ENCODE data around the gene CORO6.

CORO6 gene

GRCh38 chr17:29617481-29618271 is 5.0 kb downstream of the CORO6 start:
- H3K4me3 ChIP-seq (ENCODE audit: low read length) = peak overlapping the region; percentile 34
- peaks cover 29% of the 10 kb centered on the region for H3K4me1 ChIP-seq (ENCODE audit: control insufficient read depth, low read depth, low read length)
- H3K9ac ChIP-seq (ENCODE audit: low read length) = no peak overlapping the region
- no peaks in the 10 kb centered on the region for H3K9me3 ChIP-seq (ENCODE audit: control insufficient read depth, low read depth, low read length)
- H3K27me3 ChIP-seq (ENCODE audit: control insufficient read depth, insufficient read depth, low read length) = peaks cover 90% of the 10 kb centered on the region
- no peaks in the 10 kb centered on the region for H3K36me3 ChIP-seq (ENCODE audit: control insufficient read depth, low read depth, low read length)
- H3K27ac ChIP-seq (ENCODE audit: low read length) = no peak overlapping the region

DNA sequence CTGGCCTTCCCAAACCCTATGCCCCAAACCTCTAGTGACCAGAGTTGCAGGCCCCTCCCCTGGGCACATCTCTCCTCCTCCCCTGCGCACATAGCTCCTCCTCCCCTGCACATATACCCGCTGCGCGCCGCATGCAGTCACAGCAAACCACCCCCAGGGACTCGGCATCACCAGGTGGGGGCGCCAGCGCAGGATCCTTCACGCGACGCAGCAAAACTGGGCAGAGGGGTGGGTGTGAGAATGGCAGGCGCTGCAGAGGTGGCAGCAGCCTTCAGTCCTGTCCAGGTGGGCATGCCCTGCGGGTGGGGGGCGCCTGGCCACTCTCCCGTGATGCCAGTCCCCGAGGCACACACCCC is 5.6 kb downstream of the CORO6 start:
- Histone ChIP-seq H3K4me1 (ENCODE audit: control insufficient read depth, low read depth, low read length) (peaks cover 29% of the 10 kb centered on the region), H3K4me3 (ENCODE audit: low read length) (peak overlapping the region; percentile 34), H3K27me3 (ENCODE audit: control insufficient read depth, insufficient read depth, low read length) (peaks cover 86% of the 10 kb centered on the region), H3K9ac (ENCODE audit: low read length) (no peak overlapping the region), H3K27ac (ENCODE audit: low read length) (no peak overlapping the region), H3K36me3 (ENCODE audit: control insufficient read depth, low read depth, low read length) (no peaks in the 10 kb centered on the region), H3K9me3 (ENCODE audit: control insufficient read depth, low read depth, low read length) (no peaks in the 10 kb centered on the region)

- no peaks in the 10 kb centered on the region for H3K36me3 ChIP-seq (ENCODE audit: control insufficient read depth, low read depth, low read length)
- no peak overlapping the region for H3K27ac ChIP-seq (ENCODE audit: low read length)
- peaks cover 79% of the 10 kb centered on the region for H3K27me3 ChIP-seq (ENCODE audit: control insufficient read depth, insufficient read depth, low read length)
- H3K9me3 ChIP-seq (ENCODE audit: control insufficient read depth, low read depth, low read length) = no peaks in the 10 kb centered on the region
- peak overlapping the region; percentile 46 for H3K4me3 ChIP-seq (ENCODE audit: low read length)
- H3K9ac ChIP-seq (ENCODE audit: low read length) = no peak overlapping the region
- H3K4me1 ChIP-seq (ENCODE audit: control insufficient read depth, low read depth, low read length) = peaks cover 29% of the 10 kb centered on the region
Measured at GRCh38 chr17:29616300-29617048, 6.2 kb downstream of the CORO6 start.

GRCh38 chr17:29615492-29616299 is 7.0 kb downstream of the CORO6 start:
- Histone ChIP-seq H3K27me3 (ENCODE audit: control insufficient read depth, insufficient read depth, low read length) (peaks cover 71% of the 10 kb centered on the region), H3K4me1 (ENCODE audit: control insufficient read depth, low read depth, low read length) (peaks cover 26% of the 10 kb centered on the region), H3K9me3 (ENCODE audit: control insufficient read depth, low read depth, low read length) (no peaks in the 10 kb centered on the region), H3K27ac (ENCODE audit: low read length) (no peak overlapping the region), H3K9ac (ENCODE audit: low read length) (no peak overlapping the region), H3K4me3 (ENCODE audit: low read length) (peak overlapping the region; percentile 46), H3K36me3 (ENCODE audit: control insufficient read depth, low read depth, low read length) (no peaks in the 10 kb centered on the region)

DNA sequence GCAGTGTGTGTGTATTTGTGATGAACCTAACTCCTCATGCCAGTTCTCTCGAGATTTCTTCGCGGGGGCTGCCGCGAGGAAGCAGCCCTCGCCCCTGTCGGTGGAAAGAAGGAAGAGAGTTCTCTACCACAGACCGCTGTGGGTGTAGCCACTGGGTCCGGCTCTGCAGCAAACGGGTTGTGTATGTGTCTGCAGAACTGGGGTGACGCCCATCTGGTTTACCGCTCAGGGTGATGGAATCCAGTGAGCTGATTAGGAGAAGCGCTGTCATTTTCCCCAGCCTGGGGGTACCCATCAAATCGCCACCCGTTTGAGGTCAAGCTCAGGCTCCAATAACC is 7.7 kb downstream of the CORO6 start:
- Histone ChIP-seq H3K9me3 (ENCODE audit: control insufficient read depth, low read depth, low read length) (no peaks in the 10 kb centered on the region), H3K4me1 (ENCODE audit: control insufficient read depth, low read depth, low read length) (peaks cover 22% of the 10 kb centered on the region), H3K9ac (ENCODE audit: low read length) (no peak overlapping the region), H3K27me3 (ENCODE audit: control insufficient read depth, insufficient read depth, low read length) (peaks cover 65% of the 10 kb centered on the region), H3K27ac (ENCODE audit: low read length) (no peak overlapping the region), H3K4me3 (ENCODE audit: low read length) (peak overlapping the region; percentile 46), H3K36me3 (ENCODE audit: control insufficient read depth, low read depth, low read length) (no peaks in the 10 kb centered on the region)

- Histone ChIP-seq H3K27ac (ENCODE audit: low read length) (no peak overlapping the region), H3K9ac (ENCODE audit: low read length) (no peak overlapping the region), H3K4me1 (ENCODE audit: control insufficient read depth, low read depth, low read length) (peaks cover 22% of the 10 kb centered on the region), H3K27me3 (ENCODE audit: control insufficient read depth, insufficient read depth, low read length) (peaks cover 59% of the 10 kb centered on the region), H3K36me3 (ENCODE audit: control insufficient read depth, low read depth, low read length) (no peaks in the 10 kb centered on the region), H3K9me3 (ENCODE audit: control insufficient read depth, low read depth, low read length) (no peaks in the 10 kb centered on the region), H3K4me3 (ENCODE audit: low read length) (no peak overlapping the region)
Measured at GRCh38 chr17:29614349-29615047, 8.2 kb downstream of the CORO6 start.

DNA sequence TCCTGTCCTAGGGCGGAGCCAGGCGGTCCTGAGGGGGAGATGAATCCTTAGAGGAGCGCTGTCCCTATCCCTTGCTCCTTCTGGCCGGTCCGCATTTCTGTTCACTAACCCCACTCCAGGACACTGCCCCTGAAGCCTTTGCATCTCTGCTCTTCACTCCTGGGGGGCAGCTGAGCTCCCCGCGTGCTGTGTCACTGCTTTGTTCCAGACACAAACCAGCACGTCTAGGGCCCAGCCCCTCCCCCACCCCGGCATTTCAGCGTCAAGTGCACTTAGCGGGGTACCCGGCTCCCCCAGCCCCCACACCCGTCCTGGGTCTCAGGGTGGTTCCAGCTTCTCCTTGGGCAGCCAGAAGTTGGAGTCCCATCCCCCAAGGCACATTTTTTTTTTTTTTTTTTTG is 8.9 kb downstream of the CORO6 start:
- peaks cover 53% of the 10 kb centered on the region for H3K27me3 ChIP-seq (ENCODE audit: control insufficient read depth, insufficient read depth, low read length)
- no peaks in the 10 kb centered on the region for H3K36me3 ChIP-seq (ENCODE audit: control insufficient read depth, low read depth, low read length)
- no peak overlapping the region for H3K27ac ChIP-seq (ENCODE audit: low read length)
- H3K9me3 ChIP-seq (ENCODE audit: control insufficient read depth, low read depth, low read length) = no peaks in the 10 kb centered on the region
- H3K9ac ChIP-seq (ENCODE audit: low read length) = no peak overlapping the region
- peak overlapping the region; percentile 46 for H3K4me3 ChIP-seq (ENCODE audit: low read length)
- H3K4me1 ChIP-seq (ENCODE audit: control insufficient read depth, low read depth, low read length) = peaks cover 22% of the 10 kb centered on the region

GRCh38 chr17:29613352-29613837 is 9.3 kb downstream of the CORO6 start:
- Histone ChIP-seq H3K36me3 (ENCODE audit: control insufficient read depth, low read depth, low read length) (no peaks in the 10 kb centered on the region), H3K9ac (ENCODE audit: low read length) (no peak overlapping the region), H3K4me1 (ENCODE audit: control insufficient read depth, low read depth, low read length) (peaks cover 22% of the 10 kb centered on the region), H3K27ac (ENCODE audit: low read length) (no peak overlapping the region), H3K27me3 (ENCODE audit: control insufficient read depth, insufficient read depth, low read length) (peaks cover 48% of the 10 kb centered on the region), H3K9me3 (ENCODE audit: control insufficient read depth, low read depth, low read length) (no peaks in the 10 kb centered on the region), H3K4me3 (ENCODE audit: low read length) (peak overlapping the region; percentile 46)

GRCh38 chr17:29612404-29613280 is 10.1 kb downstream of the CORO6 start:
- Histone ChIP-seq H3K27ac (ENCODE audit: low read length) (no peak overlapping the region), H3K36me3 (ENCODE audit: control insufficient read depth, low read depth, low read length) (no peaks in the 10 kb centered on the region), H3K4me3 (ENCODE audit: low read length) (no peak overlapping the region), H3K9me3 (ENCODE audit: control insufficient read depth, low read depth, low read length) (no peaks in the 10 kb centered on the region), H3K27me3 (ENCODE audit: control insufficient read depth, insufficient read depth, low read length) (peaks cover 41% of the 10 kb centered on the region), H3K9ac (ENCODE audit: low read length) (no peak overlapping the region), H3K4me1 (ENCODE audit: control insufficient read depth, low read depth, low read length) (peaks cover 22% of the 10 kb centered on the region)

DNA sequence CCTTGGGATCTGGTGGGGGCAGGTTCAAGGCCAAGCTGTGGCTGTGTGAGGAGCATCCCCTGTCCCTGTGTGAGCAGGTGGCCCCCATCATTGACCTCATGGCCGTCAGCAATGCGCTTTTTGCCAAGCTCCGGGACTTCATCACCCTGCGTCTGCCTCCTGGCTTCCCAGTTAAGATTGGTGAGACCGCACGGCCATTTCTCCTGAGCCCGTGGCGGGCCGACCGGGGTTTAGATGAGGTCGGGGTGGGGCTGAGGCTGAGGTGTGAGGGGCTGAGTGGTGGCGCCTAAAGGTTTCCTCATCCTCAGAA is 10.7 kb downstream of the CORO6 start:
- Histone ChIP-seq H3K4me1 (ENCODE audit: control insufficient read depth, low read depth, low read length) (peaks cover 22% of the 10 kb centered on the region), H3K27me3 (ENCODE audit: control insufficient read depth, insufficient read depth, low read length) (peaks cover 35% of the 10 kb centered on the region), H3K27ac (ENCODE audit: low read length) (no peak overlapping the region), H3K9ac (ENCODE audit: low read length) (no peak overlapping the region), H3K4me3 (ENCODE audit: low read length) (no peak overlapping the region), H3K36me3 (ENCODE audit: control insufficient read depth, low read depth, low read length) (no peaks in the 10 kb centered on the region), H3K9me3 (ENCODE audit: control insufficient read depth, low read depth, low read length) (no peaks in the 10 kb centered on the region)

Data from iPS-18a (cell line).